Neural progenitor cell (in vitro differentiated cells): ENCODE results near the gene KIAA1217. TPM values are rescaled to one million over a fixed set of nuclear protein-coding genes. Genes with fewer than 3 reads are reported as not detected.

ENCODE experiments used
- DNase-seq: peaks from one replicate; pipeline ENCODE4 v3.0.0-alpha.2; 2016; ENCODE audit warnings: low spot score
- H2AFZ ChIP-seq: fragments of 200-600 bp; sonication (generic); replicated peaks from 2 replicates; pipeline ENCODE4 v1.6.1; 2016; ENCODE audit warnings: antibody characterized with exemption
- H3F3A ChIP-seq: fragments of 200-600 bp; sonication (generic); 2 replicates; pipeline ENCODE4 v1.6.1; 2016; ENCODE audit warnings: antibody characterized with exemption, low read depth
- H3K27ac ChIP-seq: fragments of 200-600 bp; sonication (generic); 2 replicates; pipeline ENCODE4 v1.5.1; 2016; ENCODE audit warnings: mild to moderate bottlenecking
- H3K27me3 ChIP-seq: fragments of 200-600 bp; sonication (generic); 2 replicates; pipeline ENCODE4 v1.6.1; 2016; ENCODE audit warnings: mild to moderate bottlenecking, moderate library complexity
- H3K36me3 ChIP-seq: fragments of 200-600 bp; sonication (generic); 2 replicates; pipeline ENCODE4 v1.5.1; 2016
- H3K4me1 ChIP-seq: fragments of 200-600 bp; sonication (generic); 2 replicates; pipeline ENCODE4 v1.6.1; 2016; ENCODE audit warnings: mixed run types
- H3K4me2 ChIP-seq: fragments of 200-600 bp; sonication (generic); 2 replicates; pipeline ENCODE4 v1.6.1; 2016
- H3K4me3 ChIP-seq: fragments of 200-600 bp; sonication (generic); 2 replicates; pipeline ENCODE4 v1.5.1; 2016
- H3K79me2 ChIP-seq: fragments of 200-600 bp; sonication (generic); 2 replicates; pipeline ENCODE4 v1.6.1; 2016; ENCODE audit warnings: low read depth
- H3K9ac ChIP-seq: fragments of 200-600 bp; sonication (generic); 2 replicates; pipeline ENCODE4 v1.6.1; 2016
- H3K9me3 ChIP-seq: fragments of 200-600 bp; sonication (generic); 2 replicates; pipeline ENCODE4 v1.5.1; 2016; ENCODE audit warnings: low read depth
- H4K20me1 ChIP-seq: fragments of 200-600 bp; sonication (generic); 2 replicates; pipeline ENCODE4 v1.6.1; 2016; ENCODE audit warnings: low read depth
- H3K27ac Mint-ChIP-seq: 3 replicates; pipeline ENCODE4 v1.8.0; 2021; ENCODE audit warnings: mixed read lengths
- H3K27me3 Mint-ChIP-seq: 2 replicates; pipeline ENCODE4 v1.8.0; 2022; ENCODE audit warnings: low read depth, mild to moderate bottlenecking, inconsistent platforms, moderate library complexity, mixed read lengths; ENCODE audit not compliant: insufficient read depth
- H3K36me3 Mint-ChIP-seq: 3 replicates; pipeline ENCODE4 v1.8.0; 2021; ENCODE audit warnings: mixed read lengths
- H3K4me1 Mint-ChIP-seq: 3 replicates; pipeline ENCODE4 v1.8.0; 2021; ENCODE audit warnings: mixed read lengths
- H3K4me3 Mint-ChIP-seq: 3 replicates; pipeline ENCODE4 v1.8.0; 2021; ENCODE audit warnings: mild to moderate bottlenecking, moderate library complexity, mixed read lengths
- H3K9me3 Mint-ChIP-seq: 3 replicates; pipeline ENCODE4 v1.8.0; 2020; ENCODE audit warnings: mixed read lengths
- EZH2 ChIP-seq: fragments of 200-600 bp; sonication (generic); IDR thresholded peaks from 2 replicates; pipeline ENCODE4 v1.6.1; 2017; ENCODE audit warnings: antibody characterized with exemption, mild to moderate bottlenecking, moderate library complexity
- EZH2phosphoT487 ChIP-seq: fragments of 200-600 bp; sonication (generic); IDR thresholded peaks from 2 replicates; pipeline ENCODE4 v1.6.1; 2017; ENCODE audit warnings: antibody characterized with exemption
- total RNA-seq: library from RNA; depleted of rRNA; stranded (reverse); fragments of >200 nt; gene quantifications from 2 replicates; pipeline ENCODE4 v1.2.3, GENCODE V29; 2015; ENCODE audit warnings: low replicate concordance
- TF ChIP-seq, protein P1 (sequence below): fragments of 200-600 bp; sonication (generic); IDR thresholded peaks from 2 replicates; pipeline ENCODE4 v1.5.1; 2017; ENCODE audit warnings: antibody characterized with exemption, mild to moderate bottlenecking

Gene KIAA1217
- total RNA-seq, 1 donor from 2014 or later = 13.1 TPM

DNA sequence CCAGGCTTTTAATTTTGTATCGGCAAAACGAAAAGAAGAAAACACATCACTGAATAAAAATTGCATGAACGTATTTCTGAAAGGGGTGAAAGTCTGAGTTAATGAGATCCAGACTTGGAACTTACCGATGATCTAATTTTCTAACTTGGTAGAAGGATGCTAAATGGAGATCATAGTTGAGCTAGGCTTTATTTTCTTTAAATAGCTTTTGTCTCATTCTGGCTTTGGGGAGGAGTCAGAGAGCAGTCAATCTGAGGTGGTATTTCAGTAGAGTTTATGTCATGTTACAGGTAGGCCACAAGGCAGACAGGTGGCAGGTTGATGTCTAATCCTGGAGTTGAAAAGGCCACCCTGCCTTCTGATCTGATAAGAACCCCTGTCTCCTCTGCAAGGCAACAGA, 161.9 kb downstream of the KIAA1217 start:
- Mint-ChIP-seq H3K4me3 (no peak overlapping the region), H3K4me1 (no peaks in the 10 kb centered on the region), H3K27me3 (no peaks in the 10 kb centered on the region), H3K27ac (no peak overlapping the region), H3K36me3 (no peaks in the 10 kb centered on the region), H3K9me3 (peaks cover 4% of the 10 kb centered on the region)
- no peak for DNase-seq
- no peak overlapping the region for H3K9ac ChIP-seq
- no peaks in the 10 kb centered on the region for H3F3A ChIP-seq
- H3K4me2 ChIP-seq = no peak overlapping the region
- peaks cover 7% of the 10 kb centered on the region for H3K4me1 ChIP-seq
- H3K4me3 ChIP-seq = no peak overlapping the region
- no peak overlapping the region for H2AFZ ChIP-seq
- H4K20me1 ChIP-seq = no peaks in the 10 kb centered on the region
- TF ChIP-seq EZH2phosphoT487 (no peak), EZH2 (no peak)
- TF ChIP-seq, protein P1, sequence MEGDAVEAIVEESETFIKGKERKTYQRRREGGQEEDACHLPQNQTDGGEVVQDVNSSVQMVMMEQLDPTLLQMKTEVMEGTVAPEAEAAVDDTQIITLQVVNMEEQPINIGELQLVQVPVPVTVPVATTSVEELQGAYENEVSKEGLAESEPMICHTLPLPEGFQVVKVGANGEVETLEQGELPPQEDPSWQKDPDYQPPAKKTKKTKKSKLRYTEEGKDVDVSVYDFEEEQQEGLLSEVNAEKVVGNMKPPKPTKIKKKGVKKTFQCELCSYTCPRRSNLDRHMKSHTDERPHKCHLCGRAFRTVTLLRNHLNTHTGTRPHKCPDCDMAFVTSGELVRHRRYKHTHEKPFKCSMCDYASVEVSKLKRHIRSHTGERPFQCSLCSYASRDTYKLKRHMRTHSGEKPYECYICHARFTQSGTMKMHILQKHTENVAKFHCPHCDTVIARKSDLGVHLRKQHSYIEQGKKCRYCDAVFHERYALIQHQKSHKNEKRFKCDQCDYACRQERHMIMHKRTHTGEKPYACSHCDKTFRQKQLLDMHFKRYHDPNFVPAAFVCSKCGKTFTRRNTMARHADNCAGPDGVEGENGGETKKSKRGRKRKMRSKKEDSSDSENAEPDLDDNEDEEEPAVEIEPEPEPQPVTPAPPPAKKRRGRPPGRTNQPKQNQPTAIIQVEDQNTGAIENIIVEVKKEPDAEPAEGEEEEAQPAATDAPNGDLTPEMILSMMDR = no peak
- H3K9me3 ChIP-seq = no peaks in the 10 kb centered on the region
- H3K27me3 ChIP-seq = no peaks in the 10 kb centered on the region
- no peak overlapping the region for H3K27ac ChIP-seq
- no peaks in the 10 kb centered on the region for H3K79me2 ChIP-seq
- H3K36me3 ChIP-seq = no peaks in the 10 kb centered on the region

DNA sequence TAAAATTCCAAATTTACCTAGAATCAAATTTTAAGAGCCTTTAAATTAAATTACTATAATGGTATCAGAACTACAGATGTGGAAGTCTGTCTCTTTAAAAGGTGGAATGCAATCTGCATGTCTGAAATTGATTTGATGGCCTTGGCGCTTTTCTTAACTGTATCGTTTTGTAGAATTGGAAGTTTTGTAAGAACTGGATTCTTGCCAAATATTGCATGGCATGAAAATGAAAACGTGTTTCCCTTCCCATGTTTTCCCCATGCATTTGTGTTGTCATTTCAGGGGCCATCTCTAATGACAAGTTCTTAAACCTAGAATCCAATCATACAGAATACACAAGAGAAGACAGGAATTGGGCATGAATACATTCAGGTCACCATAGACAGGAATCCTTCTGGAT, 162.5 kb downstream of the KIAA1217 start:
- H3K27me3 Mint-ChIP-seq = no peaks in the 10 kb centered on the region
- no peak overlapping the region for H3K4me3 ChIP-seq
- TF ChIP-seq, protein P1 = no peak
- TF ChIP-seq EZH2phosphoT487 (no peak), EZH2 (no peak)
- H2AFZ ChIP-seq = no peak overlapping the region
- no peak for DNase-seq
- no peaks in the 10 kb centered on the region for H3K9me3 ChIP-seq
- no peaks in the 10 kb centered on the region for H3K27me3 ChIP-seq
- no peaks in the 10 kb centered on the region for H3K36me3 Mint-ChIP-seq
- no peaks in the 10 kb centered on the region for H3F3A ChIP-seq
- H4K20me1 ChIP-seq = no peaks in the 10 kb centered on the region
- peaks cover 7% of the 10 kb centered on the region for H3K4me1 ChIP-seq
- no peak overlapping the region for H3K27ac ChIP-seq
- no peak overlapping the region for H3K27ac Mint-ChIP-seq
- H3K9ac ChIP-seq = no peak overlapping the region
- H3K79me2 ChIP-seq = no peaks in the 10 kb centered on the region
- H3K4me2 ChIP-seq = no peak overlapping the region
- no peaks in the 10 kb centered on the region for H3K36me3 ChIP-seq
- no peak overlapping the region for H3K4me3 Mint-ChIP-seq
- peaks cover 4% of the 10 kb centered on the region for H3K9me3 Mint-ChIP-seq
- no peaks in the 10 kb centered on the region for H3K4me1 Mint-ChIP-seq

DNA sequence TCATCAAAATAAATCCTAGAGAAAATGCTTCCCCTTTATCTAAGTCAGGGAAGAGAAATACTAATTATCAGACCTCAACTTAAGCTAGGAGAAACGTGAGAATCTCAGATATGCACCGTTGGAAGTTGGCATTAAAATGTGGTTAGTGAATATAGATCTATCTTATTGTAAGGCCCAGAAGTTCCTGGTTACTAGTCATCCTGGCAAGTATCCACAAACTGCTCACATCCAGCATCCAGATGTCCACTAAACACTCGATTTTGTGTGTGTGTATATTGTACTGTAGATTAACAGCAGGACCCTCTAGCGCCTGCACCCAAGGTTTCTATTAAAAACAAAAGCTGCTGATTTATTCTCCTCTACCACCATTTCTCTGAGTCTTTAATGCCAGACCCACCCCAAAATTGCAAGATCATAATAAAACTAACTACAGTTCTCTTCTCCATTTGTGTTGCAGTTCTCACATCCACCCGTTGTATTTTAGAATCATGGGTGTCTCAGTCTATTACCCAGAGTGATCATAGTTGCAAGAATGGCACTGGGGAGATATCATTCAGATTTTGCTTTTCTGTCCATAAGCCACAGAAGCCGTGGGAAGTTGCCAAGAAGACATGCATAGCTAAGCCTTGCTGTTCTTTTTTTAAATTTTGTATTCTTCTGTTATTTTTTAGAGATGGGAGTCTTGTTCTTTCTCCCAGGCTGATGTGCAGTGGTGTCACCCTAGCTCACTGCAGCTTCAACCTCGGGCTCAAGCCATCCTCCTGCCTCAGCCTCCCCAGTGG, 165.4 kb downstream of the KIAA1217 start:
- peaks cover 7% of the 10 kb centered on the region for H3K4me1 ChIP-seq
- H3K4me3 ChIP-seq = no peak overlapping the region
- TF ChIP-seq EZH2 = no peak
- TF ChIP-seq EZH2phosphoT487 = no peak
- TF ChIP-seq, protein P1 = no peak
- H3K27me3 ChIP-seq = no peaks in the 10 kb centered on the region
- no peaks in the 10 kb centered on the region for H3K9me3 ChIP-seq
- Mint-ChIP-seq H3K27ac (no peak overlapping the region), H3K36me3 (peaks cover 4% of the 10 kb centered on the region), H3K27me3 (no peaks in the 10 kb centered on the region), H3K4me1 (no peaks in the 10 kb centered on the region), H3K4me3 (no peak overlapping the region), H3K9me3 (peaks cover 4% of the 10 kb centered on the region)
- no peak overlapping the region for H3K9ac ChIP-seq
- H3K4me2 ChIP-seq = no peak overlapping the region
- H4K20me1 ChIP-seq = no peaks in the 10 kb centered on the region
- no peak overlapping the region for H2AFZ ChIP-seq
- H3K36me3 ChIP-seq = no peaks in the 10 kb centered on the region
- no peak overlapping the region for H3K27ac ChIP-seq
- H3F3A ChIP-seq = no peaks in the 10 kb centered on the region
- no peak for DNase-seq
- H3K79me2 ChIP-seq = no peaks in the 10 kb centered on the region
